ENCODE data around the gene MRPS31.
"Not testable (repeated sequence)": the region's sequence is repeated elsewhere in the genome, so short reads cannot be mapped to it uniquely, and the experiment has no call there.

The MRPS31 gene

DNA sequence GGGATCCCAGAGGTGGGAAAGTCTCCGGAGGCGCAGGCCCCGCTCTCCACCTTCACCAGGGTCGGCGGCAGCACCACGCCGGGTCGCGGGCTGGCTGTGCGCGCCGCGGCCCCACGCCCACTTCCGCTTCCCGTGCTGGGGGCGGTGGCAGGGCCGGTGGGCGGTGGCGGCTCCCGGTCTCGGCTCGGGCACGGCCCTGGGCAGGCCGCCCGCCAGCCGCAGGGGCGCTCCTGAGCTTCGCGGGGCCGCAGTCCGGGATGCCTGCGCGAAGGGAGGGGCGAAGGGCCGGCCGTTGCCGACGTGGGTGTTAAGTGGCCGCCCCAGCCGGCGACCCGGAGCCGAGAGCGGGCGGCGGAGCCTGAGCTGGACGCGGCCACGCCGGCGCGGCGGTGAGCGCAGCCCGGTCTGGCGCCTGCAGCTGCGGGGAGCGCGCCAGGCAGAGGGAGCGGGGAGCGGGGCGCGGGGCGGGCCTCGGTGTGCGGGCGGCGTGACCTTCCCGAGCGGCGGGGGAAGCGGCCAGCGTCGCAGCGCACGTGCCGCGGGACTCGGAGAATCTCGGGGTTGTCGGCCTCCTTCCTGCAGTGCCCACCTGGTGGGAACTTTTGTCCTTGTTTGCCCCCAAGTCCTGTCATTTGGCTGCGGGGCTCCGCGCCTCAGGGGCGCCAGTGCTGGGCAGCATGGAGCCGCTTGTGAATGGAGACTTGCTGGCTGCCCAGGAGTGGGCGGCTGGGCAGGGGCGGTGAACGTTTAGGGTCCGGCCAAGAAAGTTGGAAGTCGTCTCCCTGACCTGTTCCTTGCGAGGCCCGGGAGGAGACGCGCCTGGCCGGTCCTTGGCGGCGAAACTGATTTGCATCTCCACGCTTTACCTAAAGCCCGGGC lies 18.5 kb upstream of the MRPS31 start, which contains the start of gene SLC25A15:
TSS of gene SLC25A15 (plus strand) at position 337 of the 879 bp plus-strand sequence. CDS start 3,616 bp downstream, outside the sequence.
- peak; percentile 82 for DNase-seq

DNA sequence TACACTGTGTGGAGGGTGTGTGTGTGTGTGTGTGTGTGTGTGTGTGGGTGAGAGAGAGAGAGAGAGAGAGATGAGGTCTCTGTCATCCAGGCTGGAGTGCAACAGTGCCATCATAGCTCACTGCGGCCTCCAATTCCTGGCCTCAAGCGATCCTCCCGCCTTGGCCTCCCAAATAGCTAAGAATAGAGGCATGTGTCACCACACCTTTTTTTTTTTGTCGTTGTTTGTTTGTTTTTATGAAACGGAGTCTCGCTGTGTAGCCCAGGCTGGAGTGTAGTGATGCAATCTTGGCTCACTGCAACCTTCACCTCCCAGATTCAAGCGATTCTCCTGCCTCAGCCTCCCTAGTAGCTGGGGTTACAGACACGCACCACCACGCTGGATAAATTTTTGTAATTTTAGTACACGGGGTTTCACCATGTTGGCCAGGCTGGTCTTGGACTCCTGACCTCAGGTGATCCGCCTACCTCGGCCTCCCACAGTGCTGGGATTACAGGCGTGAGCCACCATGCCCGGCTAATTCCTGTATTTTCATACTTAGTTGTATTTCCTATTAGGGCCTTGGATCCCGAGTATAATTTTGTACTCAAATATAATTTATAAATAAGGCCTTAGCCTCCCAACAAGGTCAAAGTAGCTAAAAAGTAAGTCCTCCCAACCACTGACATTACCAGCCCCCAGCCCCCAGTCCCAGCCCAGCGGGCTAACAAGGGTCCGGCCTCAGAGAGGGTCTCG lies 17.7 kb upstream of the MRPS31 start:
- DNase-seq: not testable (repeated sequence)

DNA sequence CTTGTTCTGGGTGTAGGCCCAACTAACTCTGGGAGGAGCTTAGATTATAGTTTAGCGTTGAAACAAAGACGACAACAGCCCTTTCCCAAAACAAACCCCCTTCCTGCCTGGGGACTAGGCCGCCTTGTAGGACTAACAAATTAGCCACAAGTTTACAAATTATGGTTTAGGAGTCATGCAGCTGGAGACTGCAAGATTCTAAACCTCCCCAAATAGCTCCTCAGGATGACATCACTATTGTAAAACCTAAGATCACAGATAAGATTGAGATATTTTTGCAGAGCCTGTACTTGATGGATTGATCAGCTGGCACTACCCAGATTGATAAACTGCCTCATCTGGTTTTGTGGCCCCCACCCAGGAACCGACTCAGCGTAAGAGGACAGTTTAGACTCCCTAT lies 16.1 kb upstream of the MRPS31 start:
- no peak for DNase-seq

DNA sequence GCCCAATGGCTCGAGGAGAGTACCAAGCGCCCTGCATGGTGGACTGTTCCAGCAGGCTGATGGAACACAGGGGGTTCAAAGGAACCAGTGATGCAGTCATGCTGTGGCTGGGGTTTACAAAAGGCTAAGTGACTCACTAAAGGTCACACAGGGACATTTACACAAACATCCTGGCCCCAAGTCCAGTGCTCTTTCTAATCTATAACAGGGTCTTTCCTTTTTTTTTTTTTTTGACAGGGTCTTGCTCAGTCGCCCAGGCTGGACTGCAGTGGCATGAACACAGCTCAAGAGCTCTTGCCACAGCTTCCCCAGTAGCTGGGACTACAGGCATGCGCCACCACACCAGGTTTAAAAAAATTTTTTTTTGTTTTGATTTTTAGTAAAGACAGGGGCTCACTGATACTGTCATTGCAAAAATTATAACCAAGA lies 15.6 kb upstream of the MRPS31 start:
- DNase-seq: no peak

DNA sequence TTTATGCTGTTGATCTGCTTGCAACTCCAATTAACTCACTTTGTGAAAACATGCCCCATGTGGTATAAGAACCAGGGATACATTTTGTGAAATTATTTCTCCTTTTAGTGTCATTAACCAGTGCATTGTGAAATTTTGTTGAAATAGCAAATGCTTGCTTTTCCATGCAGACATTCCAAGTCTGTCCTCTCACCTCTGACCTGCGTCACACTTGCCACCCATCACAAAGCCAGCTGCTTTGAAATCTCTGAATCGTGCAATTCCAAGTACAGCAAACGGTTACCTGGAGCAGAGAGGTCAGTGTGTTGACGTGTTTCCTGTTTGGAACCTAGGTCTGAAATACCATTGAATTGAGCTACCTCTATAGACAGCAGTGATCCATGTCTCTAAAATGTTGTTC lies 13.6 kb upstream of the MRPS31 start:
- no peak for DNase-seq

DNA sequence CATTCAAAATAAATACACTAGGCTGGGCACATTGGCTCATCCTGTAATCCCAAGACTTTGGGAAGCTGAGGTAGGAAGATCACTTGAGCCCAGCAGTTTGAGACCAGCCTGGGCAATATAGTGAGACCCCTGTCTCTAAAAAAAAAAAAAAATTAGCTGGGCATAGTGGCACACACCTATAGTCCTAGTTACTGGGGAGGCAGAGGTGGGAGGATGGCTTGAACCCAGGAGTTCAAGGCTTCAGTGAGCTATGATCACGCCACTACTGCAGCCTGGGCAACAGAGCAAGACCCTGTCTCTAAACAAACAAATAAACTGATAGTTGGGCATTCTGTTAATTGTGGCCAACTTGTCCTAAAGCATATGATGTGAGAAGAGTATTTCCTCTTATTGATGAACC lies 12.0 kb upstream of the MRPS31 start:
- not testable (repeated sequence) for DNase-seq

DNA sequence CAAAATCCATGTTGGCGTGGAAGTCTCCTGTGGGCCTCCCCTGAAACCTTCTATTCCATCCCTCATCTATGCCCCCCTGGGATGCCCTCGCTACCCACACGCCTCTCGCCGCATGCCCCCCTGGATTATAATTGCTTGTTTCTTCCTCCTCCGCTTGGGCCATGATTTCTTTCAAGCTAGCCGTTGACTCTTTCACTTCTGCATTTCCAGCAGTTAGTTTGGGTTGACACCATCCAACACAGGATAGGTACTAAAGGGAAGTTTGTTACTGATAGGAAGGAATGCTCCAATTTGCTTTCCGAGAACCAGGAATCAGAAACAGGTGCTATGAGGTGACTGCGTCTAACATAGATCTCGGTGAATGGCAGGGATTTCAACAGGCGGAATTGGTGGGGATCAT lies 10.7 kb upstream of the MRPS31 start:
- no peak for DNase-seq

DNA sequence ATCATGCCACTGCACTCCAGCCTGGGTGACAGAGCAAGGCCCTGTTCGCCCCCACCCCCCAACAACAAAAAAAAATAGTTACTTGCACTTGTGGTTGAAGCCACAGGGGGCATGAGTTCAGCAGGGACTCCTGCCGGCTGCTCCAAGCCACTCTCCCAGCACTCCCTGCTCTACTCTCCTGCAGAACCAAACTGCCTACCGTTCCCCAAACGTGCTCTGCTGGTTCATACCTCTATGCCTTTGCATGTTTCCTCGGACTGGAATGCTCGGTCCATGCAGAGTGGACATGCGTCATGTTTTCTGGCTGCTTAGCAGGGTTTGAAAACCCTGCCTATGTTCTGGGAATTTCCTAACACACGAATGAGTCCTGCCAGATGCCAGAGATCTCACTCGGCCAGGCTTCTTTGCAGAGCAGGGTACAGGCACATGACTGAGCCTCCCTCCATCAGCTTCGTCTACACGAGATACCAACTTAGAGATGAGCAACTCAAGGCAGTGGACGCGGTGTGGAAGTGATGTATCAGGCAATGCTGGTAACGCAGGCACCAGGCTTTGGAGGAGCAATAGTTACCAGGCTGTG lies 9.9 kb upstream of the MRPS31 start:
- no peak for DNase-seq

DNA sequence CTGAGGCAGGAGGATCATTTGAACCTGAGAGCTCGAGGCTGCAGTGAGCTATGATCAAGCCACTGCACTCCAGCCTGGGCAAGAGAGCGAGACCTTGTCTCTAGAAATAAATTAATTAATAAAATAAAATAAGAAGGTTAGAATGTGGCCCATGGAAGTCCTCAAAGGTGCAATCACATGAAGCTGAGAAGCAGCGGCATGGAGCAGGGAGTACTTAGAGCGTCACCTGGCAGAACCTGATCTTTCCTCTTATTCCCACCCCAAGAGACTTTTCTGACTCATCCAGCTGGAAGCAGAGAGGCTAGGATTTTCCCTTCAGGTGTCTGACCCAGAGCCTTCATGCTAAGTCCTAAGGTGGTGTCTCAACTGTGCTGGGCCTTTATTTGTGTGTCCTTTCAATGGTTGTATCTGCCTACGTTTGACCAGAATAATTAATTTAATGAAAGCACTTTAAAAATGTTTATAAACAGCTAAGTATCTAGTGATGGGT lies 8.9 kb upstream of the MRPS31 start:
- no peak for DNase-seq

DNA sequence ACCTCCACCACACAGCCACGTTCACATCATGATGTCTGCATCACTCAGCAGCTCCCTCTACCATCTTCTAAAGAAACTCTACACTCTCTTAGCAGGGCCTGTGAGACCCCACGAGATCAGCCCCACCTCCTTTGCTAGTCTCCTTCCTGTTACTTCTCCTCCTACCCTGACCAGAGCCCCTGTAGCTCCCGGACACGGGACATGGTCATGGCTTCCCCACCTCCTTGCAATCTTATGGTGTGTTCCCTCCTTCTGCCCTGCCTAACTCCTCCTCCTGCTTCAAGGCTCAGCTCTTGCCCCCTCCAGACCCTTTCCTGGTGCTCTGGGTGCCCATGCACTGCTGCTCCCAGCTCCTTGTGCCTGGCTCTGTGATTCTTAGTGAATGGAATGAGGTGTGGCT lies 8.1 kb upstream of the MRPS31 start:
- DNase-seq: no peak

DNA sequence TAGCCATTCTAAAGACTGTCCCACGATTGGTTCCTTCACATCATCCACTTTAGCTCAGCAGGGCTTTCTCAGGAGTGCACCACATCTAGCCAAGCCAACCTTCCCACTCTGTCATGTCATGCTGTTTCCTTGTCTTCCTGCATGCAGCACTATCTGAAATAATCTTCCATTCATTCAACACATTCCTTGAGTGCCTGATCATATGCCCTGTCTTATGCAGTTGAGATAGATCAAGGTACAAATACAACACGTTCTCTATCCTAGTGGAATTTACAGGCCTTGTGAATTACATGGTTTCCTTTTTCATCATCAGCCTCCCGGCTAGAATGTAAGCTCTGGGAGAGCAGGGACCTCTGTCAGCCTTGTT lies 6.8 kb upstream of the MRPS31 start:
- DNase-seq: no peak

DNA sequence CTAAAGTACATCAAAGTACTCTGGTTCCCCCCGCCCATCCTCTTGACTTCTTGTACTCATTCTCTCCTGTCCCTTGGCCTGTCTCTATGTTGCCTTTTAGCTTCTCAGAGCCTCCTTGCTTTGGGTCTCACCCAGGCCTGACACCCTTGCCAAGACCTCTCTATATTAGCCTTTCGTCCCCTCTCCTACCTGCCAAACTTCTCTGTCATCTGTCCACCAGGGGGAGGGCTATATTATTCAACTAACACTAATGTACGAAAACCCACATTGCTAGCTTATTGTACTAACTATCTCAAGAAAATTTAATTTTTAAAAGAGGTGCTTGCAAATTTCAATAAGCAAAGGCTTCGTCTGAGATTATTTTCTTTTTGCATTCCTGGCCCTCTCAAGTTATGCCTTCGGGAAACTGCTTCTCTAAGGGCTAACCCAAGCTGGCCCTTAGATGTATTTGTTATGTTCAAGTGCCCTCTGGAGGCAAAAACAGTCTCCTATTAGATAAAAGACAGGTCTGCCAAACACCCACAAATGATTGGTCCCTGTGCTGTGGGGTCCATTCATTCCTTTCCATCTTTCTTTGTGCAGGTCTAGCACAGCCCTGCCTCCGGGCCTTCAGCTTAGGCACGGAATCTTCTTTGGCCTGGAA lies 6.3 kb upstream of the MRPS31 start:
- peak; percentile 75 for DNase-seq

DNA sequence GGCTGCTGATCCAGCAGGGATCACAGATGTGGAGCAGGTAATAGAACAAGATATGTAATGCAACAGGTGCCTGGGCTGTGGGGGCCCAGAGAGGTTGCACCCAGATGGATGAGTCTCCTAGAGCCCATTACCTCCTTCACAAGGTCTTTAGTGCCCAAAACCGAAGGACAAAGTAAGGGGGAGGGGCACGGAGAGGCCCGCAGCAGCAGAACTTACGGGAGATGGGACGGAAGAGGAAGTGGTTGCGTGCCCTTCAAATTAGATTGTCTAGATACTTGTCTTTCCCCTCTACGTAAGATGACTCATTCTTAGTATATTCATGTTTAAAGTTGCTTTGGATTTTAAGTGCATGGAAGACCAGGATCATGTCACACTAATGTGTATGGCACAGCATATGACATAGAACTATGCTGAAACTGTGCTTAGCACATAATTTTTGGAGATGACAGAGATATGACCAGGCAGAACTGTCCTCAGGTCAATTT lies 5.7 kb upstream of the MRPS31 start:
- DNase-seq: no peak

DNA sequence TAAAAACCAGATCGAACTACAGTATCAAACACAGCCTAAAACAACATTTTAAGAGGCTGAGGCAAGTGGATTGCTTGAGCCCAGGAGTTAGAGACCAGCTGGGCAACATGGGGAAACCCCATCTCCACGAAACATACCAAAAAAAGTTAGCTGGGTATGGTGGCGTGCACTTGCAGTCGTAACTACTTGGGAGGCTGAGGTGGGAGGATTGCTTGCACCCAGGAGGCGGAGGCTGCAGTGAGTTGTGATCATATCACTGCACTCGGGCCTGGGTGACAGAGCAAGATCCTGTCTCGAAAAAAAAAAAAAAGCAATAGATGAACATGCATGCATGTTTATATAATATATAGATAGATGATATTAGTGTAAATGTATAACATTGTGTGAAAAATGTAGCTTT lies 5.2 kb upstream of the MRPS31 start:
- DNase-seq: no peak

DNA sequence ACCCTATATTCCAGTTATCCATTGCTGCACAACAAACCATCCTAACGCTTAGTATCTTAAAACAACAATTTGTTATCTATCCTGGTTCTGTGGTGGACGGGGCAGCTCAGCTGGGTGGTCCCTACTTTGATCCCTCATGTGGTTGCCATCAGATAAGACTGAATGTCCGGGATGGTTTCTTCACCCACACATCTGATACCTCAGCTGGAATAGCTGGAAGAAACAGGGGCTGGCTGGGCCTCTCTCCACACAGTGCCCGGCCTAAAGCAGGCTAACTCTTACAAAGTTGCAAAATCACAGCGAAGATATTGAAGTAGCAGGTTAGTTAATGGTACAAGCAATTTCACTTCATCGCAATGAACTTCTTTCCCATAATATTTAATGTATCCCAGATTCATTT lies 3.7 kb upstream of the MRPS31 start:
- no peak for DNase-seq

DNA sequence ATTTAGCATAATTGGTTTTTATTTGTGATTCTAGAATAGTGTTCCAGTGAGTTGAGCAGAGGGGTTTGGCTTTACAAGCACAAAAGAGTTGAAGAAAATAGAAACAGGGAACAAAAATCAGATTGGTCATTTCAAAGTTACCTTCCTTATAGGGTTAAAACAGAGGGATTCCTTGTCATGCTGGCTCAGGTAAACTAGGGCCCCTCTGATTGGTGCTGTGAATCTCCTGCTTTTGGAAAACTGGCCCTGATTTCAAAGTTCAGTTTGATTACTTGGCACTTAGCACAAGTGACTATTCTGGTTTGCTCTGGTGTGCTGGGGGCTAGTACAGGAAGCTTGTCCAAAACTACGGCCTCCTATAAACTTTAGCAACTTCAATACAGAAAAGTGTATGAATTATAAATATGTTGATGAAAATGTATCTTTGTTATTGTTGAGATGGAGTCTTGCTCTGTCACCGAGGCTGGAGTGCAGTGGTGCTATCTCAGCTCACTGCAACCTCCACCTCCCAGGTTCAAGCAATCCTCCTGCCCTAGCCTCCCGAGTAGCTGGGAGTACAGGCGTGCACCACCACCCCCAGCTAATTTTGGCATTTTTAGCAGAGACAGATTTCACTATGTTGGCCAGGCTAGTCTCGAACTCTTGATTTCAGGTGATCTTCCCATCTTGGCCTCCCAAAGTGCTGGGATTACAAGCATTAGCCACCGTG lies 1.9 kb upstream of the MRPS31 start:
- no peak for DNase-seq

DNA sequence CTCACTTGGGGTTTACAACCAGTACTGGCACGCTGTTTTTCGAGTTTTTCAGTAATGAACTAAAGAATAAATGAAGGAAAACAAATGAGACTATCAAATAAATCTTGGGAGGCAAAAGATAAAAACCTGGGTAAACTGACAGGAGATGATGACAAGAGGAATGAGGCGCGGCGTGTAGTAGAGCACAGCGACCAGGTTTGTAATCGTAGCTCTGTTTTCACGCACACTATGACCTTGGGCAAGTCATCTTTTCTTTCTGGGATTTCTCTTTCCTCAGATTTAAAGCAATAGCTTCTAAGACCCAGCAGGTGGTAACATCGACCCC lies 419 bp downstream of the MRPS31 start:
- no peak for DNase-seq

DNA sequence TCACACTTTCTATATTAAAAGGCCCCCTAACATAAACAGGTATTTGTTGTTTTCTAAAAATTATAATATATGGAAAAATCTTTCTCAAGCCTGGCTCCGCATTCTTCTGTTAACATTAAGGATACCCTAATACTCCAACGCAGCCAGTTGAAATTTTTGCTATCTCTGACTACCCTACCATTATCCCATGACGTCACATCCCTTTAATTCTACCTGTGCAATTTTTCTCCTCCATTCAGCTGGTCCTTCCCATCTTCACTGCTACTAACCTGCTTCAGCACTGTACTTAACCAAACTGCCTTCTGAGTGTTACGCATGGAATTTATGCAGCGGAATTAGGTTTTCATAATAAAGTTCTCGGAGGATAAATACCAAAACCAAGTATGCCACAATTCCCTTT lies 1.0 kb downstream of the MRPS31 start:
- DNase-seq: peak; percentile 12

DNA sequence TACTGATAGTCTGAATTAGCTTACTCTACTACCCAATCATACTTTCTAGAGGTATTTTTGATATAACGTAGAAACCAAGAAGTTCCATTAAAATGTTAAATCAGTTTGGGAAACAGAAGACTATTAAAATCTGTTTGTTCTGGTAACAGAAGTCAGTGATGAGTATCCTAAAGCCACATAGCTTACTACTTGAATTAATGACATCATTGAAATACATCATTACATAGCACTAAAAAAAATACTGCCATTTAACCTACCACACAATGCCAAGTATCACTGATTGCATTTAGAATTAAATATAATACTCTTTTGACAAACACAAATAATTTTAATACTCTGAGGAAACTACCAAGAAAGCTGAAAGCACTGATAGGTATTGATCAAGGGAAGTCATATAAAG lies 5.4 kb downstream of the MRPS31 start:
- no peak for DNase-seq

DNA sequence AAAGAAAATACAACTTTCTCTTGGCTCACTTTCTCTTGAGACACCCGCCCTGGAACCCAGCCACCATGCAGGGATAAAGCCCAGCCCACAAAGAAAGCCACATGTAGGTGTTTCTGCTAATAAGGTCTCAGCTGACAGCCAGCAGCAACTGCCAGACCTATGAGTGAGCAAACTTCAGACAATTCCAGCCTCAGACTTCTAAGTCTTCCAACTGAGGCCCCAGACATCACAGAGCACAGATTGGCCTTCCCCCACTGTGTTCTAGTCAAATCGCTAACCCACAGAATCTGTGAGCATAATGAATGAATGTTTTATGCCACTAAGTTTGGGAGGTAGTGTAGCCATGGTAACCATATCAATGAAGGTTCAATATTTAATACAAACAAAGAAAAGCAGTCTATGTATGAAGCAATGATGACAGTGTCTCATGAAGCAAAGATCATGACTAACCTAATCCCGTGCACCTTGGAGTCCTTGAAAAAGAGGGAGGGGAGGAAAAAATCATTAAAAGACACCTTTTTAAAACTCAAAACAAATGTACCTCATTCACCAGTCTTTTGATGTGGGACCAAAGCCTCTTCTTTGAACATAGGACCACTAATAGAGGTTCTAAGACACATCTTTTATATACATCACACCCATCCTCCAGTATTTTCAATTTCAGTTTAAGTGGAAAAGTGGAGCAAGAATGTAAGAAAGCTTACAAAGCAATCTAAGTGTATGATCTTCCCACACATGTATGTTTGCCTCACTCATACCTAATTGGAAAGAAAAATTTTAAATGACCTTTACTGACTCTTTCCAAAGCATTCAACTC lies 6.2 kb downstream of the MRPS31 start:
- DNase-seq: no peak

DNA sequence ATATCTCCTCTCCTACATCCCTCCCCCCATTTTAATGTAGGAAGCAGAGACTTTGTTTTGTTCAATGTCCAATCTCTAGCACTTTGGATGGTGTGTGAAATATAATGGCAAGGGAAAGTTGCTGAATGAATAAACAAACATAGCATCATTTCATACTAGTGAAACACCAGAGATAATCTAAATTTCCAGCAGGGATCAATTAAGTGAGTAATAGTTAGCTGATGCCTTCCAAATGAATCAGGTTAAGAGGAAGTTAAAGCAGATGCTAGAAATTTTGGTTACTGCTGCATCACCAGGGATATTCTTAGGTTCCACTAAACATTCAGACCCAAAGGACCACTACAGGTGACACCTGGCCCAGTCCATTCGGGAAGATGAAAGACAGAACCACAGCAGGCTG lies 8.1 kb downstream of the MRPS31 start:
- no peak for DNase-seq

DNA sequence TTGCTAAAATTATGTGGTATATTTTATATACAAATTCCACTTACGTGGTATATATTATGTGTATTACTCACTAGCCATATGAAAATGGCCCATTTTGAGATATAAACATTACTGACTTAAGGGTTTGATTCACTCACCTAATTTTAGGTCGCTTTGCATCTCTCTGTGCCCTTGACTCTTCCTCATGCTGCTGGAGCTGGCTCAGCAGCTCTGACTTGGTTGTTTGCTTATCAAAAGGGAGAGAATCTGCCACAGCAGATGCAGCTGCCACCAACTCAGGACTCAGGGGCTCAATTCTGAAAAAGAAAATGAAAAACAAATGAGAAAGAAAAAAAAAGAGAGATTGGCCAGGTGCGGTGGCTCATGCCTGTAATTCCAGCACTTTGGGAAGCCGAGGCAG lies 12.2 kb downstream of the MRPS31 start:
- no peak for DNase-seq
